WI38 (cell line): ENCODE results near the gene MYOT.

Experiments
- H3K4me3 ChIP-seq: 2 replicates; pipeline ENCODE4 v1.5.1; 2011; ENCODE audit warnings: low read depth, mild to moderate bottlenecking, control low read depth, low read length
- TF ChIP-seq, protein P1 (sequence below): IDR thresholded peaks from 2 replicates; pipeline ENCODE4 v1.5.1; 2012; ENCODE audit warnings: low read depth, mild to moderate bottlenecking, control low read depth, low read length

MYOT gene

DNA sequence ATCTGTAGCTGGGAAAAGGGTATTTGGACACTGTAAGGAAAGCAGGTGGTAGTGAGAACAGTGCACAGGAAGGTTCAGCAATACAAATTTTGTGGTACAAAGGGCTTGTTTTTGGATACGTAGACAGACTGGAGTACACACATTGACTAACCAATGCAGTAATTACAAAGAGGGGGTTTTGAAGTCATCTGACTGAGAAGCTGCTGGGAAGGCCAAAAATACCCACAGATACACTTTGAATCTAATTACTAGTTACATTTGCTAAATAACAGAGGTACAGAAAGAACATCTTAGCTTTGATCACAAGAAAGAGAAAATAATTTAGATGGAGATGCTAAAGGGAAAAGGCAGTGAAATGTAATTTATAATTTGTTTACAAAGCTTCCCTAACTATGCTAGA lies 67.5 kb downstream of the MYOT start:
- H3K4me3 ChIP-seq = no peak overlapping the region
- TF ChIP-seq, protein P1, sequence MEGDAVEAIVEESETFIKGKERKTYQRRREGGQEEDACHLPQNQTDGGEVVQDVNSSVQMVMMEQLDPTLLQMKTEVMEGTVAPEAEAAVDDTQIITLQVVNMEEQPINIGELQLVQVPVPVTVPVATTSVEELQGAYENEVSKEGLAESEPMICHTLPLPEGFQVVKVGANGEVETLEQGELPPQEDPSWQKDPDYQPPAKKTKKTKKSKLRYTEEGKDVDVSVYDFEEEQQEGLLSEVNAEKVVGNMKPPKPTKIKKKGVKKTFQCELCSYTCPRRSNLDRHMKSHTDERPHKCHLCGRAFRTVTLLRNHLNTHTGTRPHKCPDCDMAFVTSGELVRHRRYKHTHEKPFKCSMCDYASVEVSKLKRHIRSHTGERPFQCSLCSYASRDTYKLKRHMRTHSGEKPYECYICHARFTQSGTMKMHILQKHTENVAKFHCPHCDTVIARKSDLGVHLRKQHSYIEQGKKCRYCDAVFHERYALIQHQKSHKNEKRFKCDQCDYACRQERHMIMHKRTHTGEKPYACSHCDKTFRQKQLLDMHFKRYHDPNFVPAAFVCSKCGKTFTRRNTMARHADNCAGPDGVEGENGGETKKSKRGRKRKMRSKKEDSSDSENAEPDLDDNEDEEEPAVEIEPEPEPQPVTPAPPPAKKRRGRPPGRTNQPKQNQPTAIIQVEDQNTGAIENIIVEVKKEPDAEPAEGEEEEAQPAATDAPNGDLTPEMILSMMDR = no peak

DNA sequence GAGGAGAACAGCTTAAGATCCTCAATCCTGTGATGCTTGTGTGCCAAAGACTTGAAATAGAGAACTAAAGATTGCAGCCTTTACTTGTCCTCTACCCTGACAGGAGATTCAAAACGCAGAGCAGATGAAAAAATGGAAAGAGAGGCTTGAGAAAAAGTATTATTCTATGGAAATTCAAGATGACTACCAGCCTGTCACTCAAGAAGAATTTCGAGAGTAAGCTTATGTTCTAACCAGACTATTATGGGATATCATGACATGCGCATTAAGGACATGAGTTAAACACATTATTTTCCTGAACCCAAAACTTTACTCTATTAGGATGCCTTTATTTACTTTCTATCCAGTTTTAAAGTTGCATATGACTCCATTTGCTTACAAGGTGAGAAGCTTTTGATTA lies 68.0 kb downstream of the MYOT start:
- TF ChIP-seq, protein P1 = no peak

More for the DNA sequence above, 68.0 kb downstream of the MYOT start:
- H3K4me3 ChIP-seq = no peak overlapping the region
